ENCODE data around the gene CAMSAP2.

DNA sequence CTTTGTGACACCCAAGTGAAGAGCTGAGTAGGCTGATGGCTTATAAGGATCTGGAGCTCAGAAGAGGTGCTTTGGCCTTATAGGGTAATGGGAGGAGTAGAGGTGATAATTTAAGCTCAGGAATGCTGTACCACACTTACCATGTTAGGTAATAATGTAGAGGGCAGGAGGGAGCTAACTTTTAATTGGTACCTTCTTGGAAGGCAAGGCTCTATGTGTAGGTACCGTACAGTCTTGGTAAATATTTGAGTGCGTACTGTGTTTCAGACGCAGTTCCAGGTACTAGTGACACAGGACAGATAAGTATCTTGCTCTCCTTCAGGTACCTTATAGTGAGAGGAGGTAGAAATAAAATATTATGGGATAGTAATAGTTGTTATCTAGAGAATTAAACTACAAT, 16.8 kb downstream of the CAMSAP2 start:
- TF ChIP-seq POLR2A (IDR thresholded peaks at IDR 0.05), result no peak
- TF ChIP-seq, protein P1, sequence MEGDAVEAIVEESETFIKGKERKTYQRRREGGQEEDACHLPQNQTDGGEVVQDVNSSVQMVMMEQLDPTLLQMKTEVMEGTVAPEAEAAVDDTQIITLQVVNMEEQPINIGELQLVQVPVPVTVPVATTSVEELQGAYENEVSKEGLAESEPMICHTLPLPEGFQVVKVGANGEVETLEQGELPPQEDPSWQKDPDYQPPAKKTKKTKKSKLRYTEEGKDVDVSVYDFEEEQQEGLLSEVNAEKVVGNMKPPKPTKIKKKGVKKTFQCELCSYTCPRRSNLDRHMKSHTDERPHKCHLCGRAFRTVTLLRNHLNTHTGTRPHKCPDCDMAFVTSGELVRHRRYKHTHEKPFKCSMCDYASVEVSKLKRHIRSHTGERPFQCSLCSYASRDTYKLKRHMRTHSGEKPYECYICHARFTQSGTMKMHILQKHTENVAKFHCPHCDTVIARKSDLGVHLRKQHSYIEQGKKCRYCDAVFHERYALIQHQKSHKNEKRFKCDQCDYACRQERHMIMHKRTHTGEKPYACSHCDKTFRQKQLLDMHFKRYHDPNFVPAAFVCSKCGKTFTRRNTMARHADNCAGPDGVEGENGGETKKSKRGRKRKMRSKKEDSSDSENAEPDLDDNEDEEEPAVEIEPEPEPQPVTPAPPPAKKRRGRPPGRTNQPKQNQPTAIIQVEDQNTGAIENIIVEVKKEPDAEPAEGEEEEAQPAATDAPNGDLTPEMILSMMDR (IDR thresholded peaks at IDR 0.05), result no peak
